GM21381 (cell line): Measurements from ENCODE around the gene EXOSC5.

Experiments used
- ATAC-seq: cut with Tn5 transposase; IDR thresholded peaks from one replicate; pipeline ENCODE4 v1.9.1; 2021; ENCODE audit warnings: mild to moderate bottlenecking, moderate library complexity; ENCODE audit not compliant: unreplicated experiment

The EXOSC5 gene

GRCh38 chr19:41426952-41427646 is 29.9 kb upstream of the EXOSC5 start, which contains the start of gene B3GNT8:
Gene B3GNT8, minus strand, starts transcription at chr19:41427374. Its CDS starts 596 bp downstream, at chr19:41426778.
- no peak for ATAC-seq

DNA sequence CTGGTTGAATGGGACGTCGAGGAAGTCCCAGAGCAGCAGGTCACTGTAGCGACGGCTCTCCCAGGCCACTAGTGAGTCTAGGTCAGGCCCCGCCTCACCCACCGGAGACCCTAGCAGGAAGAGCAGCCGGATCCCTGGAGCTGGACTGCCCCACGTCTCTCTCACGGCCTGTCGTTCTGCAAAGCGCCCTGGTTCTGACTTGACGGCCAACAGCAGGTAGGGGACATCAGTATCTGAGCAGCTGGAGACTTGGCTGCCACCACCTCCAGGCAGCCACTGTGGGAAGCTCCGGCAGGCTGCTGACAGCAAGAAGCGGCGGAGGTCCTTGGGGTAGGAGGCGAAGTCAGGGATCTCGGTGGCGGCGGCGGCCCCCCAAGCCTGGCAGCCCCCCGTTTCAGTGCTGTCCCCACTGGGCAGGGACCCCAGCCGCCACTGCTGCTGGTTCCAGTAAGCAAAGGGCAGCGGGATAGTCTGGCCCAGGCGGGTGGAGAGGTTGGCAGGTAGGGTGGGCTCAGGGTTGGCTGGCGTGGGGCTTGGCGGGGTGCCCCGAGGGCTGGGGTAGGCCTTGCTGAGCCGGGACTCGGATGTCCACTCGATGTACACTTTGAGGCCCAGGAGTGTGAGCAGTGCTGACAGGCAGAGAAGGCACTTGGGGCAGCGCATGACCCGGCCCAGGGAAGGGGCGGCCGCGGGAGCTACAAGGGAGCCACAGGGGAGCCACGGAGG is 29.1 kb upstream of the EXOSC5 start:
- no peak for ATAC-seq

DNA sequence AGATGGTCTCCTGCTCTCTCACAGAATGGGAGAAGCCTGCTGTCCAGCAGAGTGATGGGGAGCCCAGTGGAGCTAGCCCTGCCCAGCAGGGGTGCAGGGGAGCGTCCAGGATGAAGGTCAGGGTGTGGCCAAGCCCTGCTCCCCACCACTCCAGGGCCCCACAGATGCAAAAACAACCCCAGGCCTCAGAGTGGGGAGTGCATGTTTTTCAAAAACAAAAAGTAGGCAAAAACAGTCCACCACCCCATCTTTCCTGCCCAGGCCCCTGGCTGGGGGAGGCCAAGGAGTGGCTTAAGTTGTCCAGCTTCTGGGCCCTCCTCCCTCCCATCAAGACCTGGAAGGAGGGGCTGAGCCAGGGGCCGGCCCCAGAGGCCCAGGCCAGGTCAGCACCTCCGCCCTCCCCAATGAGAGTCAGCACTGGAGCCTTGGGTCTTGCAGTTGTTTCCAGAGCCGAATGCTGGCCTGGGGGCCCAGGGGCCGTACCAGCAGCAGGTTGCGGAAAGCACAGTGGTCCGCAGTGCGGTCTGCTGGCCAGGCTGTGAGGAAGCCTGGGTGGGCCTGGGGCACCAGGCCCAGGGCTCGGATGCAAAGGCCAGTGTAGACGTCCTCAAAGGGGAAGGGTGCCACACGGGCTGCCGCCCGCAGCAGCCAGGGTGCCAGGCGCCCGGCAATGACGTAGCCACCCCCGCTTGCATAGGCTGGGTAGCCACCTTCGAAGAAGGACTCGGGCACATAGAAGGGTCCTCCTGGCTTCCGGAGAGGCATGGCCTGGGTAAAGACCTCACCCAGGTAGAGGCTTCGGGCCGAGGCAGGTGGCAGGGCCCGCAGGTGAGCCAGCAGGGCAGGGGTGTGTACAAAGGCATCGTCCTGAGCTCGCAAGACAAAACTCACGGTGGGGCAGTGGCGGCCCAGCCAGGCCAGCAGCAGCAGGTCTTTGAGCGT is 28.3 kb upstream of the EXOSC5 start:
- no peak for ATAC-seq

- ATAC-seq = no peak
Measured at GRCh38 chr19:41424335-41425173, 27.4 kb upstream of the EXOSC5 start.

- no peak for ATAC-seq
Measured at GRCh38 chr19:41422955-41423354, 25.8 kb upstream of the EXOSC5 start.

GRCh38 chr19:41422456-41422855 is 25.3 kb upstream of the EXOSC5 start:
- ATAC-seq = no peak

DNA sequence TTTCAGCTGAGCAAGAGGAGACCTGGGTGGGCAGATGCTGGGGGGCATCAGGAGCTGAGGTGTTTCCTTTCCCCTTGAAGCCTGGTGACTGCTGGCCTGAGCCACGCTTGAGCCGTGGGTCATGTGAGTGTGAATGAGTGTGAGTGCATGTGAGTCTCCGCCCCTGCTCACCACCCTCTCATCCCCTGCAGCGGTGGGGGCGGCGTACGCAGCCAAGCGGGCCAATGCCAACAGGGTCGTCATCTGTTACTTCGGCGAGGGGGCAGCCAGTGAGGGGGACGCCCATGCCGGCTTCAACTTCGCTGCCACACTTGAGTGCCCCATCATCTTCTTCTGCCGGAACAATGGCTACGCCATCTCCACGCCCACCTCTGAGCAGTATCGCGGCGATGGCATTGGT is 24.8 kb upstream of the EXOSC5 start:
- no peak for ATAC-seq

GRCh38 chr19:41421314-41421713 is 24.2 kb upstream of the EXOSC5 start:
- ATAC-seq = no peak

- no peak for ATAC-seq
Measured at GRCh38 chr19:41420101-41420880, 23.1 kb upstream of the EXOSC5 start.

DNA sequence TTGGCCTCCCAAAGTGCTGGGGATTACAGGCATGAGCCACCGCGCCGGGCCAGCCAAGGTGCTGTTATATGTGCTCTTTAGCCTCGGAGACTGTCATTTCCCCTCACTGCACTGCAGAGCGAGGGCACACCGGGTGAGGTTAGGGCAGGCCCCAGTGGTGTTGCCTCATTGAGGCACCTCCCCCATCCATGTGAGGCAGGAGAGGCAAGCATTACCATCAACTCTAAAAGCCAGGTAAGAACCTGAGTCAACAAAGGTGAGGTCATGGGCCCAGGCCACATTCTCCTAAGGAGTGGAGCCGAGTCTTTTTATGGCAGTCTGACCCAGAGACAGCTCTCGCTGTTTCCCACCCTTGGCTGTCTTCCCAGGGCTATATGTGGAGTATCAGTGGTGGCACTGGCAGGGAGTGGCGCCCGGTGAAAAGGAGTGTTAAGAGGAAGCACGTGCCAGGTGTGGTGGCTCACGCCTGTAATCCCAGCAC is 19.1 kb upstream of the EXOSC5 start:
- ATAC-seq = no peak

DNA sequence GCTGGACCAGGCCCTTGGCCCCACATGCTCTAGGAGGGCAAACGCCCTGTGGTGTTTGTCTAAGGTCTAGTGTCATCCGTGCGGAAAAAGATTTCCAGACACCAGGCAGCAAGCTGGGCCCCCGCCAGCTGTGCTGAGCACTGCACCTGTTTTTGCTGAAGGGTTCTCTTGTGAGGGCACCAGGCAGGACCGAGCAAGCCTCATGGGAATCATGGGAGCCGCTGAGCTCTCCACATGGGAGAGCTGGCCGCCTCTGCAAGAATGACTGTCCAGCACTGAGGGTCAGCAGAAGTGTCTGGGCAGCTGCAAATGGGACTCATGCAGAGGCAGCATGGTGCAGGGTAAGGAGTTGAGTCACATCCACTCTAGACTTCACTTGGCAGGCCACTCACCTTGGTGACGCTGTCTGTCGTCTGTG is 18.0 kb upstream of the EXOSC5 start:
- ATAC-seq = no peak

DNA sequence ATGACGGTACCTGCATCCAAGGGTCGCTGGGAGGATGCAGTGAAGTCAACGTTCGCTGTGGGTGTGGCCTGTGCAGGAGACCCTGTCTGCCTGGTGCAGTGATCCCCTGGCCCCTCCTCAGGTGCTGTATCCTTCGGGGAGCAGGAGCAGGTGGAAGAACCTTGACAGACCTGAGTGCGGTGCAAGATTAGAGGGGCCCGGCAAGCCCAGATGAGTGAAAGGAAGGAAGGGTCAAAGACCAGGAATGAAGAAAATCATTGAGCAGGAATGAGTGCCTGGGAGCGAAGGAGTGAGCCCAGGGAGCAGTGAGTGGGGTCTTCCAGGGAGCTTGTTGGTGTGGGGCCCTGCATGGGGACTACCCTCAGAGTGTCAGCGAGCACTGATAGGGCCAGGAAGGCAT is 17.3 kb upstream of the EXOSC5 start:
- ATAC-seq = no peak

DNA sequence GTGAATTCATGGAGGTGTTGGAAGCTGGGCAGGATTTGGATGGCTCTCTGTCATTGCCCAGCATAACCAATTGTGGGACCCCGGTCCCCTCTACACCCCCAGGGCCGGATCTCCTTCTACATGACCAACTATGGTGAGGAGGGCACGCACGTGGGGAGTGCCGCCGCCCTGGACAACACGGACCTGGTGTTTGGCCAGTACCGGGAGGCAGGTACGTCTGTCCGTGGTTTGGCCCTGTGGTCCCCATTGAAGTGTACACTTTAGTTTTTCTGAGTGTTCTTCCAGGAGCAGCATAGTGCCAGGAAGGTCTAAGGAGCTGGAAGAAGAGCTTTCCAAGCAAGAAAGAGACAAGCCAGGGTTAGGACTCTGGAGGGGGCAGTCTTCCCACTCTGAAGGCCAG is 16.8 kb upstream of the EXOSC5 start:
- no peak for ATAC-seq

DNA sequence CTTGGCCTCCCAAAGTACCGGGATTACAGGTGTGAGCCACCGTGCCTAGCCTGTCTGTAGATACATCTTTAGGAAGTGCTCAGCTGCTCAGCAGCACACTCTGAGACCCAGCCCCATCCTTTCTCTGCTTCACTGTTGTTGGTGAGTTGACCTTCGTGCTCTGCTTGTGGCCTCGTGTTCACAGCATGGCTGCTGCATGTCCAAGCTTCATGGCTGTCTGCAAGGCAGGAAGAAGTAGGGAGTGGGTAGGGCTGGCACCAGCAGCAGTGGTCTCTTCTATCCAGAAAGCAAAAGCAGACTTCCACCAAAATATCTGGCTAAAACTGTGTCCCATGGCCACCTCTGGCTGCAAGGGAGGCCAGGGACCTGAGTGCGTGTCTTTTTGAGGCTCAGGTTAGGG is 15.8 kb upstream of the EXOSC5 start:
- no peak for ATAC-seq

DNA sequence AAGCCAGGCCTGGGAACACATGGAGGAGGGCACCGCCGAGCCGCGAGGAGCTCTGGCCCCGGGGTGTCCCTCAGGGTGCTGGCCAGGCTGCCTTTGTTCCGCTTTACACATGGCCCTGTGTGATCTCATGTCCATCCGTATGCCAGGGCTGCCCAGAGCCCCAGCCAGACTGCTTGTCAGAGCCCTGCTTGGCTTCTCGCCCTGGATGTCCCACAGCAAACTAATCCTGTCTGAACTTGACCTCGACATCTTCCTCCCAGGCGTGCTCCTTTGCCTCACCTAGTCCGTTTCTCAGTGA is 14.8 kb upstream of the EXOSC5 start:
- no peak for ATAC-seq

DNA sequence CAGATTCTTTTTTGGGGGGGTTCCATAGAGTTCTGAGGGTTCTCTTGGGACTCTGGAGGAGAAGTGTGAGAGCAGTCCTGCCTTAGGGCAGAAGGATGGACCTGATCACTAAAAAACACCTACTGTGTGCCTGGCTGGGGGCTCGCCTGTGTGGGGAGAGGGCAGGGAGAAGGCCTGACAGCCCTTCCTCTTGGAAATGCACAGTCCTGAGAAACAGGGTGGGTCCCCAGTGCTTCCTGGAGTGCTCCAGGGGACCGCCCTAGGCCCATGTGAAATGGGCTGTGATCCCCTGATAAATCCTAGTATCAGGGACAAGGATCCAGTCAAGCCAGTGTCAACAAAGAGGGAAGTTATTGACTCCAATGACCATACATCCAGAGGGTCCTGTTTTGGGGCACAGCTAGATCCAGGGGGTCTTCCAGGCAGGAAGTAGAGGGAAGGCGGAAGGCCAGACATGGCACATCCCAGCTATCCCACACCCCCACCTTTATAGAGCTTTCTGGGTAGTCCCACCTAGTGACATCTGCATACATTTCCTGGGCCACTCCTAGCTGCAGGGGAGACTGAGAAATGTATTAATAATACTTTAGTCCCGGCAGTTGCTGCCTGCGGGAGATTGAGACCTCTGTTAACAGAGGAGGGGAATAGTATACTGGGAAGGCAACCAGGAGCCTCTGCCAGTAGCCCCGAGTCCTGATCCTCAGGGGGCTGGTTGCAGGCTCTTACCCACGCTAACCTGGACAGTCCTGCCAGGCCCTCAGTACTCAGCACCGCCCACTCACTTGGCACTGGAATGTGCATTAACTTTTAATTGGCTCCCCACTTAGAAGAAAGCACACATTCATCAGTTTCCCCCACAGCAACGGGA is 14.2 kb upstream of the EXOSC5 start:
- no peak for ATAC-seq

DNA sequence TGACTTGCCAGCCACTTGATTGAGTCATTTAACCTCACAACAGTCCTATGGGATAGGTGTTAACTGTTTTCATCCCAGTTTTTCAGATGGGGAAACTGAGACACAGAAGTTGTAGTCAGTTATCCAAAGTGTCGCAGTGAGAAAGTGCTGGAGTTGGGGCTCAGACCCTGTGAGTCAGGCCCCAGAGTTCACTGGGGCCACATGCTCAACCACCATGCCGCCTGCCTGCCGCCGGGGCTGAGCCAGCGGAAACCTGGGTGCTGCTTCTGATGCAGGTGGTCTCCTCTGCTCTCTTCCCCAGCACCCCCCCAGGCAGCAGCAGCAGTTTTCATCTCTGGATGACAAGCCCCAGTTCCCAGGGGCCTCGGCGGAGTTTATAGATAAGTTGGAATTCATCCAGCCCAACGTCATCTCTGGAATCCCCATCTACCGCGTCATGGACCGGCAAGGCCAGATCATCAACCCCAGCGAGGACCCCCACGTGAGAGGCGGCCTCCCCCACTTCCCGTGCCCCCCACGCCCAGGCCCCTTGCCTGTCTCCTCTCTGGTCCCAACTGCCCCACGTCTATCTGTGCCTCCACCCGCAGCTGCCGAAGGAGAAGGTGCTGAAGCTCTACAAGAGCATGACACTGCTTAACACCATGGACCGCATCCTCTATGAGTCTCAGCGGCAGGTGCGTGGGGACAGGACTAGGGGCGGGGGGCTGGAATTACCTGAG is 13.3 kb upstream of the EXOSC5 start:
- no peak for ATAC-seq

DNA sequence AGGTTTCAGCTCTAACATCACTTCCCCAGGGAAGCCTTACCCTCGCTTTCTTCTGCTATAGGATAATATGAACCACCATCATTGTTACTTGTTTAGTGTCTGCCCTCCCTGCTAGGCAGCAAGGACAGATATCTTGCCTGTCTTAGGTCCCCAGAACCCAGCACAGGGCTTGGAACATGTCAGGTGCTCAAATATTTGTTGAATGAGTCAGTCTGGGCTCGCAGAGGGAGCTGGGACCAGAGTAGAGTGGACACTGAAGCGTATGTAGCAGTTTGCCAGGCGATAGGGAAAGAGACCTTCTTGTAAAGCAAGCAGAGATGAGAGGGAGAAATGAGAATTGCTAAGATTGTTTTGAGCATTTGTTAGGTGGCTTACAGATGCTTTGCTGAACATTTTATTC is 12.1 kb upstream of the EXOSC5 start:
- ATAC-seq = no peak
